GM19193 (cell line): Measurements from ENCODE around the gene MAPKAP1.

Experiments
- POLR2A ChIP-seq: IDR thresholded peaks from 4 replicates; pipeline ENCODE4 v1.6.1; 2011; ENCODE audit not compliant: insufficient read depth, insufficient read length; ENCODE audit errors: extremely low read depth

The MAPKAP1 gene

GRCh38 chr9:125393426-125393825, 313.6 kb downstream of the MAPKAP1 start:
- TF ChIP-seq POLR2A = no peak

- no peak for TF ChIP-seq POLR2A
Observed at GRCh38 chr9:125391704-125392103, 315.3 kb downstream of the MAPKAP1 start.

GRCh38 chr9:125388978-125389377, 318.0 kb downstream of the MAPKAP1 start:
- TF ChIP-seq POLR2A = no peak

GRCh38 chr9:125387861-125388524, 319.0 kb downstream of the MAPKAP1 start:
- no peak for TF ChIP-seq POLR2A
